ENCODE measurements around the gene RIPPLY3.
"Not testable (repeated sequence)": the region's sequence is repeated elsewhere in the genome, so short reads cannot be mapped to it uniquely, and the experiment has no call there.

Gene RIPPLY3

GRCh38 chr21:36990508-36991205 is 15.8 kb upstream of the RIPPLY3 start:
- no peak for TF ChIP-seq CTCF (IDR thresholded peaks at IDR 0.05; ENCODE audit: control insufficient read depth, insufficient read depth, low read depth, low read length, missing control alignments)
- no peak for DNase-seq (ENCODE audit: low read depth)
- H3K4me3 ChIP-seq (ENCODE audit: control insufficient read depth, low read depth, low read length) = peak overlapping the region; percentile 42

- DNase-seq (ENCODE audit: low read depth) = no peak
- no peak for TF ChIP-seq CTCF (IDR thresholded peaks at IDR 0.05; ENCODE audit: control insufficient read depth, insufficient read depth, low read depth, low read length, missing control alignments)
- no peak overlapping the region for H3K4me3 ChIP-seq (ENCODE audit: control insufficient read depth, low read depth, low read length)
Measured at GRCh38 chr21:36992671-36993070, 13.8 kb upstream of the RIPPLY3 start.

- H3K4me3 ChIP-seq (ENCODE audit: control insufficient read depth, low read depth, low read length) = no peak overlapping the region
- DNase-seq (ENCODE audit: low read depth) = no peak
- TF ChIP-seq CTCF (IDR thresholded peaks at IDR 0.05; ENCODE audit: control insufficient read depth, insufficient read depth, low read depth, low read length, missing control alignments) = no peak
Measured at GRCh38 chr21:36994501-36995158, 11.9 kb upstream of the RIPPLY3 start.

- not testable (repeated sequence) for H3K4me3 ChIP-seq (ENCODE audit: control insufficient read depth, low read depth, low read length)
Measured at GRCh38 chr21:36995285-36995684, 11.2 kb upstream of the RIPPLY3 start.

GRCh38 chr21:36999131-36999898 is 7.2 kb upstream of the RIPPLY3 start:
- no peak for DNase-seq (ENCODE audit: low read depth)
- no peak for TF ChIP-seq CTCF (IDR thresholded peaks at IDR 0.05; ENCODE audit: control insufficient read depth, insufficient read depth, low read depth, low read length, missing control alignments)
- H3K4me3 ChIP-seq (ENCODE audit: control insufficient read depth, low read depth, low read length) = no peak overlapping the region

More at GRCh38 chr21:36995285-36995684, 11.2 kb upstream of the RIPPLY3 start:
- not testable (repeated sequence) for DNase-seq (ENCODE audit: low read depth)

GRCh38 chr21:37000381-37000780 is 6.1 kb upstream of the RIPPLY3 start:
- no peak for TF ChIP-seq CTCF (IDR thresholded peaks at IDR 0.05; ENCODE audit: control insufficient read depth, insufficient read depth, low read depth, low read length, missing control alignments)
- DNase-seq (ENCODE audit: low read depth) = no peak

GRCh38 chr21:37001441-37001840 is 5.1 kb upstream of the RIPPLY3 start:
- no peak for TF ChIP-seq CTCF (IDR thresholded peaks at IDR 0.05; ENCODE audit: control insufficient read depth, insufficient read depth, low read depth, low read length, missing control alignments)
- no peak for DNase-seq (ENCODE audit: low read depth)
- no peak overlapping the region for H3K4me3 ChIP-seq (ENCODE audit: control insufficient read depth, low read depth, low read length)

More at GRCh38 chr21:37000381-37000780, 6.1 kb upstream of the RIPPLY3 start:
- H3K4me3 ChIP-seq (ENCODE audit: control insufficient read depth, low read depth, low read length) = no peak overlapping the region

- DNase-seq (ENCODE audit: low read depth); H3K4me3 ChIP-seq (ENCODE audit: control insufficient read depth, low read depth, low read length): not testable (repeated sequence)
Measured at GRCh38 chr21:37002851-37003250, 3.7 kb upstream of the RIPPLY3 start.

GRCh38 chr21:37003917-37004316 is 2.6 kb upstream of the RIPPLY3 start:
- H3K4me3 ChIP-seq (ENCODE audit: control insufficient read depth, low read depth, low read length) = not testable (repeated sequence)

More at GRCh38 chr21:37003917-37004316, 2.6 kb upstream of the RIPPLY3 start:
- DNase-seq (ENCODE audit: low read depth) = not testable (repeated sequence)
